Esophagus squamous epithelium (tissue), 5 donors: ENCODE data around the gene CARD11. TPM values are rescaled to one million over a fixed set of nuclear protein-coding genes. Genes with fewer than 3 reads are reported as not detected.

Experiments
- DNase-seq: peaks from one replicate; lab custom pipeline; 2025; lab: John Stamatoyannopoulos, UW
- H3K27ac ChIP-seq, 4 donors: fragments of 200-600 bp; sonication (generic); one replicate each; pipeline ENCODE4 v1.5.1; 2016 to 2019; ENCODE audit warnings: mild to moderate bottlenecking in 1 of 4
- H3K27me3 ChIP-seq, 4 donors: fragments of 200-600 bp; sonication (generic); 1 replicate in 3 of 4; 2 replicates in 1 of 4; pipeline versions ENCODE4 v1.5.1 to v1.6.0; 2017 to 2021; ENCODE audit warnings: antibody characterized with exemption in 1 of 4
- H3K36me3 ChIP-seq, 3 donors: fragments of 200-600 bp; sonication (generic); one replicate each; pipeline ENCODE4 v1.5.1; 2016 to 2019
- H3K4me1 ChIP-seq, 3 donors: fragments of 200-600 bp; sonication (generic); one replicate each; pipeline ENCODE4 v1.5.1; 2017 to 2019
- H3K4me3 ChIP-seq, 4 donors: fragments of 200-600 bp; sonication (generic); 1 replicate in 3 of 4; 2 replicates in 1 of 4; pipeline ENCODE4 v1.5.1; 2016 to 2019; ENCODE audit warnings: mild to moderate bottlenecking in 2 of 4, moderate library complexity in 1 of 4
- H3K9me3 ChIP-seq, 3 donors: fragments of 200-600 bp; sonication (generic); one replicate each; pipeline ENCODE4 v1.5.1; 2016 to 2019
- POLR2A ChIP-seq, 4 donors: fragments of 450-650 bp; IDR thresholded peaks; one replicate each; pipeline ENCODE4 v1.6.1; 2017; ENCODE audit warnings: antibody characterized with exemption in 4 of 4, mild to moderate bottlenecking in 4 of 4, moderate library complexity in 3 of 4
- WGBS, 2 donors: methylation state at CpG; one replicate each; pipeline ENCODE4 v1.1.5; 2018; 5-methylcytosine and 5-hydroxymethylcytosine counted together
- intact Hi-C: fragments of 100-400 bp; cut with DNase I; formaldehyde crosslinking; loops from one replicate; pipeline ENCODE4 v1.15.0; 2022
- total RNA-seq, 4 donors: library from RNA; depleted of rRNA; stranded (reverse); fragments of >200 nt; gene quantifications; one replicate each; pipeline ENCODE4 v1.1.0, GENCODE V29; 2016
- TF ChIP-seq, protein P1 (sequence below), 6 experiments: fragments of 450-650 bp in 4 of 6; fragments of 200-600 bp in 2 of 6; sonication (generic) in 2 of 6; IDR thresholded peaks; one replicate each; pipeline ENCODE4 v1.5.1; 2016 to 2019; ENCODE audit warnings: antibody characterized with exemption in 6 of 6, mild to moderate bottlenecking in 4 of 6, moderate library complexity in 4 of 6
- donor health status: DM: yes; HTN: yes; CAD: no.

Gene CARD11
- total RNA-seq, 4 donors from 2014 or later = 0.92 to 2.6 (median 1.6) TPM

DNA sequence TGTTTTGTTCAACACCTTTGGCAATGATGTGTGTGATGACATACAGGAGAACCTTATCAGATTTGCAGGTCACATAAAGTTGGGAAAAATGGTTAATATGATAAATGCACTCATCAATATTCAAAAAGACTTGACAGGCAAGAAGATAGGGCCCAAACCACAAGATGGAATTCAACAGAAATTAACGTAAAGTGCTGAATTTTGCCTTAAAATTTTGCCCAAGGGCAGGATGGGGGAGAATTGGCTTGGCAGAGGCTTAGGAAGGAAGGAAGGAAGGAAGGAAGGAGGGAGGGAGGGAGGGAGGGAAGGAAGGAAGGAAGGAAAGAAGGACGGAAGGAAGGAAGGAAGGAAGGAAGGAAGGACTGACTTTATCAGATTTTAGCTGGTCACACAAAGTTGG, 35.3 kb downstream of the CARD11 start:
- no peak overlapping the region for H3K4me3 ChIP-seq
- DNase-seq = no peak
- no peaks in the 10 kb centered on the region for H3K36me3 ChIP-seq
- H3K27ac ChIP-seq = no peak overlapping the region
- peaks cover 0 to 4% (median 0%) of the 10 kb centered on the region in 4 donors for H3K27me3 ChIP-seq
- H3K4me1 ChIP-seq = no peaks in the 10 kb centered on the region
- no peaks in the 10 kb centered on the region for H3K9me3 ChIP-seq
- WGBS, 2 donors = 77 to 95% methylated on average over 2 of the region's 2 CpGs
- TF ChIP-seq POLR2A (IDR thresholded peaks at IDR 0.05) = no peak
- TF ChIP-seq, protein P1, sequence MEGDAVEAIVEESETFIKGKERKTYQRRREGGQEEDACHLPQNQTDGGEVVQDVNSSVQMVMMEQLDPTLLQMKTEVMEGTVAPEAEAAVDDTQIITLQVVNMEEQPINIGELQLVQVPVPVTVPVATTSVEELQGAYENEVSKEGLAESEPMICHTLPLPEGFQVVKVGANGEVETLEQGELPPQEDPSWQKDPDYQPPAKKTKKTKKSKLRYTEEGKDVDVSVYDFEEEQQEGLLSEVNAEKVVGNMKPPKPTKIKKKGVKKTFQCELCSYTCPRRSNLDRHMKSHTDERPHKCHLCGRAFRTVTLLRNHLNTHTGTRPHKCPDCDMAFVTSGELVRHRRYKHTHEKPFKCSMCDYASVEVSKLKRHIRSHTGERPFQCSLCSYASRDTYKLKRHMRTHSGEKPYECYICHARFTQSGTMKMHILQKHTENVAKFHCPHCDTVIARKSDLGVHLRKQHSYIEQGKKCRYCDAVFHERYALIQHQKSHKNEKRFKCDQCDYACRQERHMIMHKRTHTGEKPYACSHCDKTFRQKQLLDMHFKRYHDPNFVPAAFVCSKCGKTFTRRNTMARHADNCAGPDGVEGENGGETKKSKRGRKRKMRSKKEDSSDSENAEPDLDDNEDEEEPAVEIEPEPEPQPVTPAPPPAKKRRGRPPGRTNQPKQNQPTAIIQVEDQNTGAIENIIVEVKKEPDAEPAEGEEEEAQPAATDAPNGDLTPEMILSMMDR (IDR thresholded peaks at IDR 0.05) = no peak
- intact Hi-C loops = no loop called here

DNA sequence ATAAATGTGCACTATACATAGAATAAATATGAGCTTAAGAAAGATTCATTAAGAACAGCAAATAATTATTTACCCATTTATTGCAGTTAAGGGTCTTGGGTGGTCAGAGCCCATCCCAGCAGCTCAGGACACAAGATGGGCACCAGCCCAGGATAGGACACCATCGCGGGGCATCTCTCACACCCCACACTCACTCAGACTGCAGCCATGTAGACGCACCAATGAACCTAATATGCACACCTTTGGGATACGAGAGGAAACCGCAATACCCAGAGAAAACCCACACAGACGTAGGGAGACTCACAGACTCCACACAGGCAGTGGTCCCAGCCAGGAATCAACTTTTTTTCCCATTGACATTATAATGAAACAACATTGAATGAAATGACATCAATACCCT, 36.0 kb downstream of the CARD11 start:
- TF ChIP-seq, protein P1 (IDR thresholded peaks at IDR 0.05) = no peak
- TF ChIP-seq POLR2A (IDR thresholded peaks at IDR 0.05) = no peak
- H3K4me3 ChIP-seq = no peak overlapping the region
- H3K27me3 ChIP-seq = peaks cover 0 to 4% (median 0%) of the 10 kb centered on the region in 4 donors

DNA sequence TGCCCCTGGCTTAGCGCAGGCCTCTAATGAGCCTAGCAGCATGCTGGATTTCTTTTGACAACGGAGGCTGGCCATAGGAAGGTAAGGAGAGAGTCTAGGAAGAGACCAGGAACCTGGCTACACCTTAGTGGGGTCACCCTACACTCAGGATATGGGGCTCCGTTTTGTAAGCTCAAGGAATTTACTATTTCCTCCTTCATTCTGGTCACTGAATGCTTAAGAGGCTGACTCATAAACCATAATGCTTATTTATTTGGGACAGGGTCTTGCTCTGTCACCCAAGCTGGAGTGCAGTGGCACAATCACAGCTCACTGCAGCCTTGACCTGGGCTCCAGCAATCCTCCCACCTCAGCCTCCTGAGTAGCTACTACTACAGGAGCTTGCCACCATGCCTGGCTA, 38.4 kb downstream of the CARD11 start:
- intact Hi-C loops = no loop called here
- no peak for DNase-seq

More for the DNA sequence above, 36.0 kb downstream of the CARD11 start:
- no peak overlapping the region for H3K27ac ChIP-seq
- DNase-seq = no peak
- intact Hi-C loops = no loop called here
- no peaks in the 10 kb centered on the region for H3K4me1 ChIP-seq
- H3K36me3 ChIP-seq = no peaks in the 10 kb centered on the region
- no peaks in the 10 kb centered on the region for H3K9me3 ChIP-seq
- 90 to 94% methylated on average over 6 of the region's 6 CpGs for WGBS, 2 donors

DNA sequence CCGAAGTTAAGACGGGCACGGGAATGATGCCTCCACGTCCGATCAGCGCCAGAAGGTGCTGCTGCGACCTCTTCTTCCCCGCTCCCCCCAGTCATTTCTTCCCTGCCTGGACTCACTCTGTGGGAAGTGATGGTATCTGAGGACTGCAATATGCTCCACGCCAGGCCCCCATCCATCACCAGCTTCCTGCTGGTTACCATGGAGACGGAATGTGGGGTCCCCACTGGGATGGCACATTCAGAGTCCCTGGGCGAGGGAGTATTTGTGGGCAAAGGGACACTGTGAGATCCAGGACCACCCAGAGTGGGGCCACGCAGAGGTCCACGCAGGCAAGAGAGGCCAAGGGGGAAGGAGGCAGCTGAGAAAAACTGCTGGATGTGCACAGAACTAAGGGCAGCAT, 39.7 kb downstream of the CARD11 start:
- Histone ChIP-seq H3K4me1 (no peaks in the 10 kb centered on the region), H3K36me3 (no peaks in the 10 kb centered on the region), H3K9me3 (no peaks in the 10 kb centered on the region), H3K27me3 (no peaks in the 10 kb centered on the region), H3K4me3 (no peak overlapping the region), H3K27ac (no peak overlapping the region)
- DNase-seq = no peak
- intact Hi-C loops = no loop called here
- WGBS, 2 donors = 93 to 96% methylated on average over 4 to 9 of the region's 13 CpGs
- TF ChIP-seq, protein P1 (IDR thresholded peaks at IDR 0.05) = no peak
- no peak for TF ChIP-seq POLR2A (IDR thresholded peaks at IDR 0.05)

More for the DNA sequence above, 38.4 kb downstream of the CARD11 start:
- TF ChIP-seq, protein P1 (IDR thresholded peaks at IDR 0.05) = no peak
- TF ChIP-seq POLR2A (IDR thresholded peaks at IDR 0.05) = no peak
- WGBS, 2 donors = 82 to 85% methylated on average over 2 to 3 of the region's 3 CpGs
- no peaks in the 10 kb centered on the region for H3K4me1 ChIP-seq
- no peak overlapping the region for H3K27ac ChIP-seq
- H3K36me3 ChIP-seq = no peaks in the 10 kb centered on the region
- no peaks in the 10 kb centered on the region for H3K9me3 ChIP-seq
- peaks cover 0 to 4% (median 0%) of the 10 kb centered on the region in 4 donors for H3K27me3 ChIP-seq
- no peak overlapping the region for H3K4me3 ChIP-seq

DNA sequence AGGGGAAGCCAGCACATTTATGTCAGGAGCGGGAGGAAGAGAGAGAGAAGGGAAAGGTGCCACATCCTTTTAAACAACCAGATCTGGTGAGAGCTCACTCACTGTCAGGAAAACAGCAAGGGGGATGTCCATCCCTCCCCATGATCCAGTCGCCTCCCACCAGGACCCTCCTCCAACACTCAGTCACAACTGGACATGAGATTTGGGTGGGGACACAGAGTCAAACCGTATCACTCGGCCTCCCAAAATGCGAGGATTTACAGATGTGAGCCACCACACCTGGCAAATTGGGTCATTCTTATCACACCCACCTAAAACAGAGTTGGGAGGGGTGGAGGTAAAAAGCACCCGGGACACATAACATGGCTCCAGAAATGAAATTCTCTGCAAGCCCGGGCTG, 41.0 kb downstream of the CARD11 start:
- intact Hi-C loops = no loop called here
- Histone ChIP-seq H3K4me3 (no peak overlapping the region), H3K36me3 (no peaks in the 10 kb centered on the region), H3K27me3 (no peaks in the 10 kb centered on the region), H3K9me3 (no peaks in the 10 kb centered on the region), H3K4me1 (no peaks in the 10 kb centered on the region), H3K27ac (no peak overlapping the region)
- TF ChIP-seq, protein P1 (IDR thresholded peaks at IDR 0.05) = no peak
- no peak for TF ChIP-seq POLR2A (IDR thresholded peaks at IDR 0.05)
- 73 to 78% methylated on average over 7 of the region's 7 CpGs for WGBS, 2 donors
- no peak for DNase-seq
